COLO829 (cell line): ENCODE data around the gene ASPDH.
"Not testable (repeated sequence)": the region's sequence is repeated elsewhere in the genome, so short reads cannot be mapped to it uniquely, and the experiment has no call there.

Experiments used
- DNase-seq: peaks from one replicate; pipeline ENCODE4 v3.0.0; 2012; ENCODE audit warnings: low spot score

The ASPDH gene

GRCh38 chr19:50477751-50478515, 35.8 kb downstream of the ASPDH start:
- no peak for DNase-seq

DNA sequence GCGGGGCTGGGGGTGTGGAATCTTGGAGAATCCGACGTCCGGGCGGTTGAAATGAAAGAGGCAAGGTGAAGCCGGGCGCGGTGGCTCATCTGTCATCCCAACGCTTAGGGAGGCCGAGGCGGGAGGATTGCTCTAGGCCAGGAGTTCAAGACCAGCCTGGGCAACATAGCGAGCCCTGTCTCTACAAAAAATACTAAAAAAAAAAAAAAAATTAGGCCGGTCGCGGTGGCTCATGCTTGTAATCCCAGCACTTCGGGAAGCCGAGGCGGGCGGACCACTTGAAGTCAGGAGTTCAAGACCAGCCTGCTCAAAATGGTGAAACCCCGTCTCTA, 36.8 kb downstream of the ASPDH start:
- no peak for DNase-seq

DNA sequence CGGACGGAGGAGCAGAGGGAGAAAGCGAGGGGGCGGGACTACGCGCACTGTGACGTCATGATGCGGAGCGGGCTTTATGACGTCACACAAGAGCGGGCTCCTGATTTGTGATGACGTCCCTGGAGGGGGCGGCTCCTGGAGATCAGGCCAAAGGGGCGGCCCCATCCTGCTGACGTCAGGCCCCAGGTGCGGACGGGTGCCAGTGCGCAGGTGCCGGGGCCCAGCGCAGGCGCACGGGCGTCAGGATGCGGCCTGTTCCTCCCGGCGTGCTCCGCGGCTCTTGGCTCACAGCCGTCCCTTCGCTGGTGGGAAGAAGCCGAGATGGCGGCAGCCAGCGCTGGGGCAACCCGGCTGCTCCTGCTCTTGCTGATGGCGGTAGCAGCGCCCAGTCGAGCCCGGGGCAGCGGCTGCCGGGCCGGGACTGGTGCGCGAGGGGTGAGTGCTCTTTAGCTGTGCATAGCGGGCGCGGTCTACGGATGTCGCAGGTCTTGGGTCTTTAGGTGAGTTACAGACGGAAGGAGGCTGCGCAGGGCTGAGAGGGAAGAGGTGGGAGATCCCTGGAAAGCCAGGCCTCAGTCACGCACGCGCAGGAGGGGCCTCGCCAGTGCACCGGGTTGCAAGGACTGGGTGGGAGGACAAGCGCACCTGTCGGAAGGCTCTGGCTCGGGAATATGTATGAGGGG, 37.3 kb downstream of the ASPDH start, which contains the start of the genes EMC10 and GARIN5A:
EMC10 (plus strand) TSS at position 284 of the 683 bp plus-strand sequence; CDS start at position 322, 38 bp downstream.
GARIN5A (minus strand) TSS at position 625 of the 683 bp plus-strand sequence; CDS start at position 165, 460 bp downstream.
- peak; percentile 99 for DNase-seq

- no peak for DNase-seq
These were observed 37.9 kb downstream of the ASPDH start for GRCh38 chr19:50475736-50476223.

DNA sequence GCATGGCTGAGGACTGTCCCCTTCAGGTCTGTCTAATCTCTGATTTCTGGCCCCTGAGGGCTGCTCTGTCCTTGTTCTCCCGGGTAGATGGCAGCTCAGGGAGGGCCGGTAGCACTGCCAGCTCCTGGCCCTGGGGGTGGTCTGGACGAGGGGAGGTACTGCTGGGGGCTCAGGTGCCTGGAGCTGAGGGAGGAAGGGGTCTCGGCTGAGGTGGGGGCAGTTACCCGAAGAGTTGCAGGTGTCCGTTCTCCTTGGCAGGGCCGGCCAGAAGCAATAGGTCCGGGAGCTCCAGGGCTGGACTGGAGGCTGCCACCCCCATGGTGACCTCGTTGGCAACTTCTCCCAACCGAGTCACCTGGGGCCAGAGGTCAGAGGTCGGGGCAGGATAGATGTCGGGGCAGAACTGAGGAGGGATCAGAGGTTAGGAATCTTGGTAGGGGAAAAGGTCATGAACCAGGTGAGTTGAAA, 38.6 kb downstream of the ASPDH start:
- no peak for DNase-seq

DNA sequence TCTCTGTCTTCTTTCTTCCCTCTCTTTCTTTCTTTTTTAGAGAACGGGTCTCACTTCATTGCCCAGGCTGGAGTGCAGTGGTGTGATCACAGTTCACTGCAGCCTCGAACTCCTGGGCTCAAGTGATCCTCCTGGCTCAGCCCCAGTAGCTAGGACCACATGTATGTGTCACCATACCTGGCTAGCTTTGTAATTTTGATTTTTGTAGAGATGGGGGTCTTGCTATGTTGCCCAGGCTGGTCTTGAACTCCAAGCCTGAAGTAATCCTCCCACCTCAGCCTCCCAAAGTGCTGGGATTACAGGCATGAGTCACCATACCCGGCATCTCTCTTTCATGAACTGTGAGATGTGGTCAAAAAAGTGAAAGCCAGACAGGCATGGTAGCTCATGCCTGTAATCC, 40.4 kb downstream of the ASPDH start:
- not testable (repeated sequence) for DNase-seq

DNA sequence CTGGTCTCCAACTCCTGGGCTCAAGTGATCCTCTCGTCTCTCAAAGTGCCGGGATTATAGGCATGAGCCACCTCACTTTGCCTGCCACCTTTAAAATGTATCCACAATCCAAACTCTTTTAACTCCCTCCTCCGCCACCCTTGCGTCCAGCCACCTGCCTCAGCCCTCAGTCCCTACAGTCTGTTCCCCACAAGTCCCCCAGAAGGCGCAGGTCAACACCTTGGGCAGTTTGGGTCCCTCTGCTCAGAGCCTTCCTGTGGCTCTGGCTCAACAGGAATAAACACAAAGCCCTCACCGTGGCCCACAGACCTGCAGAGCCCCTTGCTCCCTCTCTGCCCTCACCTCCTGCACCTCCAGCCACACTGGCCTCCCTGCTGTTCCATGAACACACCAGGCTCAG, 44.9 kb downstream of the ASPDH start:
- DNase-seq, result no peak

DNA sequence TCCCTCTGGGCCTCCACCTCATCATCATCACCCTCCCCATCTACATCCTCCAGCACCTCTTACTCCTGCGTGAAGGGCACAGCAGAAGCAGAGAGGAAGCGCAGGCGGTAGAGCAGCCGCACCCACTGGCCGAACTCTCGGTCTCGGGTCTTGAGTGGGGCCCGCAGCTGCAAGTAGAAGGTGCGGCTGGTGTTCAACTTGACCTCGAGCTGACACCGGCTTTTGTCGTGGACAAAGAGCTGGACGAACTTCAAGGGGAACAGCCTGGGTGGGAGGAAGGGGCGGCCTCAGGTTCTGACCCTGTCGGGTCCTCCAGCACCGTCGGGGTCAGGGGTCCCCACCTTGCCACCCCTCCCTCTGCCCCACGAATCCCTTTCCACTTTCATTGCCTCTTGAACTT, 46.1 kb downstream of the ASPDH start:
- no peak for DNase-seq

- DNase-seq, result no peak
These were observed 47.0 kb downstream of the ASPDH start for GRCh38 chr19:50466706-50467039.

- no peak for DNase-seq
These were observed 47.6 kb downstream of the ASPDH start for GRCh38 chr19:50465986-50466705.

DNA sequence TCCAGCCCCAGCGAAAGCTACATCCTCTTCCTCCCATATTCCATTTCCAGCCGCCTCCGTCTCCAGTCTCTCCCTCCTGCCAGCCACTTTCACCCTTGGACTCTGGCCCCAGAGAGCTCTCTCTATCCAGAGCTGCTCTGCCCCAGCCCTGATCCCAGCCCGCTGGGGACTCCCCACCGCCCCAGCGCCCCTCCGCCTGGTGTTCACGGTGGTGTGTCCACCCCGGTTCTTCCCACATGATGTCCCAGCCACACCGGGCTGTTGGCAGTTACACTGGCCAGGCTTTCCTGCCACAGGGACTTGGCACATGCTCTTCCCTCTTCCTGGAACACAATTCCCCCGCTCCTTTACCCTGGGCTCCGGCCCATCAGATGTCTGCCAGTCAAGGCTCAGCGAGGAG, 48.7 kb downstream of the ASPDH start:
- no peak for DNase-seq

DNA sequence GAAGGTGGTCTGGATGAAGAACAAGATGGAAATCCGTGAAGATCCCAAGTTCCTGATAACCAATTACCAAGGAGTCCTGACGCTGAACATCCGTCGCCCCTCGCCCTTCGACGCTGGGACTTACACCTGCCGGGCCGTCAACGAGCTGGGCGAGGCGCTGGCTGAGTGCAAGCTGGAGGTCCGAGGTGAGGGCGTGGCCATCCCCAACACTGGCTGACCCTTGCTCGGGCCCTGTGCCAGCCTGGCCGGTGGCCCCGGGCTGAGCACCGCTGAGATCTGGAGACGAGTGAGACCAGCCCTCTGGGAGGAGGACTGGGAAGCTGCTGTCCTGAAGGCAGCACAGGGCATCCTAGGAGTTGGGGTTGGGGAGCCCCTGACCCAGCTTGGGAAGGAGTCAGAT, 49.4 kb downstream of the ASPDH start:
- no peak for DNase-seq

DNA sequence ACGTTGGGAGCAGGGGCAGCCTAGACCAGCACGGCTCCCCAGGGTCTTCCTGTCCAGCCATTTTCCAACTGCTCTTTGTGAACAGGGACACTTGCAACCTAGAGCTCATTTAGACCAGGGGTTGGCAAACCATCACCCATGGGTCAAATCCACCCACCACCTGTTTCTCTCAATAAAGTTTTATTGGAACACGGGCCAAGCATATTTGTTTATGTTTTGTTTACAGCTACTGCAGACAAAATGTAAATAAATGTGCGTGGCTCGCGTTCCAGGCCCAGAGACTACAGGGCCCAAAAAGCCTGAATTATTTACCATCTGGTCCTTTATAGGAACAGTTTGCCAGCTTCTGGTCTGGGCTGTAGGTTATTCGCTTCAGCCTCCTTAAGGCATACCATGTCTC, 50.7 kb downstream of the ASPDH start:
- no peak for DNase-seq
